HEK293 (cell line): Measurements from ENCODE around the gene PPFIA1.

Experiments used
- EGR2 ChIP-seq: fragments of 450-650 bp; formaldehyde crosslinking; IDR thresholded peaks from 2 replicates; pipeline ENCODE4 v1.5.1; 2016; ENCODE audit warnings: low read depth, missing biosample characterization, missing genetic modification characterization
- FEZF1 ChIP-seq: fragments of 450-650 bp; formaldehyde crosslinking; IDR thresholded peaks from 2 replicates; pipeline ENCODE4 v1.5.1; 2016; ENCODE audit warnings: missing biosample characterization, missing genetic modification characterization
- GFI1B ChIP-seq: fragments of 450-650 bp; formaldehyde crosslinking; IDR thresholded peaks from 2 replicates; pipeline ENCODE4 v1.5.1; 2016; ENCODE audit warnings: missing biosample characterization, missing genetic modification characterization
- GLIS1 ChIP-seq: fragments of 450-650 bp; formaldehyde crosslinking; IDR thresholded peaks from 2 replicates; pipeline ENCODE4 v1.5.1; 2016; ENCODE audit warnings: missing biosample characterization, missing genetic modification characterization
- GLIS2 ChIP-seq: fragments of 450-650 bp; formaldehyde crosslinking; IDR thresholded peaks from 2 replicates; pipeline ENCODE4 v1.5.1; 2016; ENCODE audit warnings: missing biosample characterization, missing genetic modification characterization
- KLF8 ChIP-seq: fragments of 450-650 bp; formaldehyde crosslinking; IDR thresholded peaks from 2 replicates; pipeline ENCODE4 v1.5.1; 2016; ENCODE audit warnings: missing biosample characterization, missing genetic modification characterization
- KLF9 ChIP-seq: fragments of 450-650 bp; formaldehyde crosslinking; IDR thresholded peaks from 2 replicates; pipeline ENCODE4 v1.5.1; 2016; ENCODE audit warnings: missing biosample characterization, missing genetic modification characterization, low read depth
- RBAK ChIP-seq: fragments of 450-650 bp; formaldehyde crosslinking; IDR thresholded peaks from 2 replicates; pipeline ENCODE4 v1.5.1; 2016; ENCODE audit warnings: missing biosample characterization, missing genetic modification characterization
- SP2 ChIP-seq: fragments of 450-650 bp; formaldehyde crosslinking; IDR thresholded peaks from 2 replicates; pipeline ENCODE4 v1.5.1; 2016; ENCODE audit warnings: missing biosample characterization, missing genetic modification characterization
- SP3 ChIP-seq: fragments of 450-650 bp; formaldehyde crosslinking; IDR thresholded peaks from 2 replicates; pipeline ENCODE4 v1.5.1; 2016; ENCODE audit warnings: missing biosample characterization, missing genetic modification characterization
- SP7 ChIP-seq: fragments of 450-650 bp; formaldehyde crosslinking; IDR thresholded peaks from 2 replicates; pipeline ENCODE4 v1.5.1; 2016; ENCODE audit warnings: missing biosample characterization, missing genetic modification characterization
- ZBTB21 ChIP-seq: fragments of 450-650 bp; formaldehyde crosslinking; IDR thresholded peaks from 2 replicates; pipeline ENCODE4 v1.5.1; 2017; ENCODE audit warnings: missing biosample characterization, missing genetic modification characterization
- ZBTB49 ChIP-seq: fragments of 450-650 bp; formaldehyde crosslinking; IDR thresholded peaks from 2 replicates; pipeline ENCODE4 v1.5.1; 2016; ENCODE audit warnings: missing biosample characterization, missing genetic modification characterization, low read depth
- ZFP3 ChIP-seq: fragments of 450-650 bp; formaldehyde crosslinking; IDR thresholded peaks from 2 replicates; pipeline ENCODE4 v1.5.1; 2016; ENCODE audit warnings: low read depth, missing biosample characterization, missing genetic modification characterization
- ZIC2 ChIP-seq: fragments of 450-650 bp; formaldehyde crosslinking; IDR thresholded peaks from 2 replicates; pipeline ENCODE4 v1.5.1; 2016; ENCODE audit warnings: missing biosample characterization, missing genetic modification characterization
- ZNF133 ChIP-seq: fragments of 450-650 bp; formaldehyde crosslinking; IDR thresholded peaks from 2 replicates; pipeline ENCODE4 v1.5.1; 2016; ENCODE audit warnings: missing biosample characterization, missing genetic modification characterization
- ZNF146 ChIP-seq: fragments of 450-650 bp; formaldehyde crosslinking; IDR thresholded peaks from 2 replicates; pipeline ENCODE4 v1.5.1; 2016; ENCODE audit warnings: missing biosample characterization, missing genetic modification characterization
- ZNF18 ChIP-seq: fragments of 450-650 bp; formaldehyde crosslinking; IDR thresholded peaks from 2 replicates; pipeline ENCODE4 v1.5.1; 2016; ENCODE audit warnings: missing biosample characterization, missing genetic modification characterization
- ZNF214 ChIP-seq: fragments of 450-650 bp; formaldehyde crosslinking; IDR thresholded peaks from 2 replicates; pipeline ENCODE4 v1.5.1; 2017; ENCODE audit warnings: missing biosample characterization, mild to moderate bottlenecking, missing genetic modification characterization, borderline replicate concordance
- ZNF223 ChIP-seq: fragments of 450-650 bp; formaldehyde crosslinking; IDR thresholded peaks from 2 replicates; pipeline ENCODE4 v1.5.1; 2016; ENCODE audit warnings: missing biosample characterization, missing genetic modification characterization
- ZNF23 ChIP-seq: fragments of 450-650 bp; formaldehyde crosslinking; IDR thresholded peaks from 2 replicates; pipeline ENCODE4 v1.5.1; 2016; ENCODE audit warnings: missing biosample characterization, missing genetic modification characterization, borderline replicate concordance
- ZNF274 ChIP-seq, 2 experiments: fragments of 200-500 bp in 1 of 2; fragments of 450-650 bp in 1 of 2; sonication (Bioruptor generic) in 1 of 2; formaldehyde crosslinking in 1 of 2; IDR thresholded peaks; 2 replicates each; pipeline versions ENCODE4 v1.5.1 to v1.6.1; 2014 to 2016; ENCODE audit warnings: borderline replicate concordance in 1 of 2, inconsistent platforms in 1 of 2, low read length in 1 of 2, missing biosample characterization in 1 of 2, missing genetic modification characterization in 1 of 2
- ZNF335 ChIP-seq: fragments of 450-650 bp; formaldehyde crosslinking; conservative IDR thresholded peaks from 2 replicates; pipeline ENCODE4 v1.5.1; 2016; ENCODE audit warnings: missing biosample characterization, missing genetic modification characterization
- ZNF48 ChIP-seq: fragments of 450-650 bp; formaldehyde crosslinking; IDR thresholded peaks from 2 replicates; pipeline ENCODE4 v1.5.1; 2016; ENCODE audit warnings: missing biosample characterization, missing genetic modification characterization
- ZNF561 ChIP-seq: fragments of 450-650 bp; IDR thresholded peaks from 2 replicates; pipeline ENCODE4 v1.5.1; 2018; ENCODE audit warnings: missing biosample characterization, missing genetic modification characterization, borderline replicate concordance
- ZNF596 ChIP-seq: fragments of 450-650 bp; IDR thresholded peaks from 2 replicates; pipeline ENCODE4 v1.5.0; 2018; ENCODE audit warnings: missing biosample characterization, mild to moderate bottlenecking, missing genetic modification characterization, moderate library complexity
- ZNF600 ChIP-seq: fragments of 450-650 bp; formaldehyde crosslinking; IDR thresholded peaks from 2 replicates; pipeline ENCODE4 v1.5.1; 2016; ENCODE audit warnings: missing biosample characterization, missing genetic modification characterization
- ZNF626 ChIP-seq: fragments of 450-650 bp; sonication (Bioruptor Pico); formaldehyde crosslinking; IDR thresholded peaks from 2 replicates; pipeline ENCODE4 v1.5.1; 2018; ENCODE audit warnings: missing biosample characterization, missing genetic modification characterization, inconsistent platforms
- ZNF645 ChIP-seq: fragments of 450-650 bp; formaldehyde crosslinking; IDR thresholded peaks from 2 replicates; pipeline ENCODE4; 2016; ENCODE audit warnings: missing biosample characterization, missing genetic modification characterization
- ZNF747 ChIP-seq: fragments of 450-650 bp; formaldehyde crosslinking; IDR thresholded peaks from 2 replicates; pipeline ENCODE4 v1.5.1; 2016; ENCODE audit warnings: missing biosample characterization, missing genetic modification characterization
- ZNF830 ChIP-seq: fragments of 450-650 bp; IDR thresholded peaks from 2 replicates; pipeline ENCODE4 v1.5.0; 2018; ENCODE audit warnings: missing biosample characterization, missing genetic modification characterization, low read depth, mild to moderate bottlenecking, moderate library complexity
- ZXDB ChIP-seq: fragments of 450-650 bp; formaldehyde crosslinking; IDR thresholded peaks from 2 replicates; pipeline ENCODE4 v1.5.1; 2016; ENCODE audit warnings: missing biosample characterization, missing genetic modification characterization
- TF ChIP-seq, protein P1 (sequence below): fragments of 450-650 bp; formaldehyde crosslinking; IDR thresholded peaks from 2 replicates; pipeline ENCODE4 v1.5.1; 2016; ENCODE audit warnings: missing biosample characterization, missing genetic modification characterization
- TF ChIP-seq, protein P2 (sequence below): fragments of 450-650 bp; formaldehyde crosslinking; IDR thresholded peaks from 2 replicates; pipeline ENCODE4 v1.5.1; 2016; ENCODE audit warnings: missing biosample characterization, missing genetic modification characterization

PPFIA1 gene

GRCh38 chr11:70270104-70270876 is at the start of gene PPFIA1 (continued):
- TF ChIP-seq ZNF274 (IDR thresholded peaks at IDR 0.05; ENCODE audit: low read length) (no peak), ZNF274 (tag by site-specific recombination; IDR thresholded peaks at IDR 0.05; ENCODE audit: borderline replicate concordance) (no peak), RBAK (tag by site-specific recombination) (no peak), ZNF561 (no peak; the same call in 1 of the 2 replicates), ZNF596 (tag by site-specific recombination) (no peak), KLF9 (tag by site-specific recombination) (peak; percentile 84), EGR2 (tag by site-specific recombination) (peak; percentile 51; the same call in 1 of the 2 replicates), ZNF830 (no peak), GFI1B (tag by site-specific recombination) (no peak), ZFP3 (no peak), GLIS2 (tag by site-specific recombination) (peak; percentile 94), SP3 (peak; percentile 91), SP2 (tag by site-specific recombination) (peak; percentile 88), ZNF23 (tag by site-specific recombination) (no peak), KLF8 (peak; percentile 81; the same call in 1 of the 2 replicates), ZNF600 (tag by site-specific recombination) (peak; percentile 83; the same call in 1 of the 2 replicates), ZNF133 (tag by site-specific recombination) (no peak), ZNF18 (tag by site-specific recombination) (no peak), ZIC2 (tag by site-specific recombination) (peak; percentile 44), ZBTB21 (tag by site-specific recombination) (no peak), ZXDB (tag by site-specific recombination) (0 out of 2 replicates have a peak, but pooled peaks have one; percentile 36), ZNF335 (peak; percentile 83), ZNF48 (tag by site-specific recombination) (no peak), ZNF747 (tag by site-specific recombination) (no peak), SP7 (tag by site-specific recombination) (peak; percentile 42; the same call in 1 of the 2 replicates), GLIS1 (tag by site-specific recombination) (peak; percentile 61), ZNF626 (tag by site-specific recombination) (no peak), ZNF214 (tag by site-specific recombination) (no peak), FEZF1 (tag by site-specific recombination) (no peak), ZNF645 (tag by site-specific recombination) (no peak), ZBTB49 (no peak), ZNF223 (tag by site-specific recombination) (no peak), ZNF146 (tag by site-specific recombination) (no peak)
- TF ChIP-seq, protein P1, sequence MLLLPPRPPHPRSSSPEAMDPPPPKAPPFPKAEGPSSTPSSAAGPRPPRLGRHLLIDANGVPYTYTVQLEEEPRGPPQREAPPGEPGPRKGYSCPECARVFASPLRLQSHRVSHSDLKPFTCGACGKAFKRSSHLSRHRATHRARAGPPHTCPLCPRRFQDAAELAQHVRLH (tag by site-specific recombination) = no peak
- TF ChIP-seq, protein P2, sequence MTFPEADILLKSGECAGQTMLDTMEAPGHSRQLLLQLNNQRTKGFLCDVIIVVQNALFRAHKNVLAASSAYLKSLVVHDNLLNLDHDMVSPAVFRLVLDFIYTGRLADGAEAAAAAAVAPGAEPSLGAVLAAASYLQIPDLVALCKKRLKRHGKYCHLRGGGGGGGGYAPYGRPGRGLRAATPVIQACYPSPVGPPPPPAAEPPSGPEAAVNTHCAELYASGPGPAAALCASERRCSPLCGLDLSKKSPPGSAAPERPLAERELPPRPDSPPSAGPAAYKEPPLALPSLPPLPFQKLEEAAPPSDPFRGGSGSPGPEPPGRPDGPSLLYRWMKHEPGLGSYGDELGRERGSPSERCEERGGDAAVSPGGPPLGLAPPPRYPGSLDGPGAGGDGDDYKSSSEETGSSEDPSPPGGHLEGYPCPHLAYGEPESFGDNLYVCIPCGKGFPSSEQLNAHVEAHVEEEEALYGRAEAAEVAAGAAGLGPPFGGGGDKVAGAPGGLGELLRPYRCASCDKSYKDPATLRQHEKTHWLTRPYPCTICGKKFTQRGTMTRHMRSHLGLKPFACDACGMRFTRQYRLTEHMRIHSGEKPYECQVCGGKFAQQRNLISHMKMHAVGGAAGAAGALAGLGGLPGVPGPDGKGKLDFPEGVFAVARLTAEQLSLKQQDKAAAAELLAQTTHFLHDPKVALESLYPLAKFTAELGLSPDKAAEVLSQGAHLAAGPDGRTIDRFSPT = no peak
